IMR-90 (cell line): ENCODE measurements around the gene UST.

Source experiments
- CTCF ChIP-seq: conservative IDR thresholded peaks from 2 replicates; pipeline ENCODE4 v1.5.1; 2012; ENCODE audit warnings: mild to moderate bottlenecking, low read depth, low read length, improper control_type of control experiment
- MAFK ChIP-seq: IDR thresholded peaks from 2 replicates; pipeline ENCODE4 v1.6.1; 2012; ENCODE audit warnings: low read depth, low read length, improper control_type of control experiment
- POLR2A ChIP-seq: IDR thresholded peaks from 2 replicates; pipeline ENCODE4 v1.6.1; 2012; ENCODE audit warnings: mild to moderate bottlenecking, low read depth, low read length
- RAD21 ChIP-seq: IDR thresholded peaks from 2 replicates; pipeline ENCODE4 v1.6.1; 2012; ENCODE audit warnings: low read length, improper control_type of control experiment
- SMC3 ChIP-seq: fragments of 150-350 bp; IDR thresholded peaks from 2 replicates; pipeline ENCODE4 v1.6.1; 2016; ENCODE audit warnings: low read depth, mild to moderate bottlenecking, antibody characterized with exemption, low read length, moderate library complexity
- TF ChIP-seq, protein P1 (sequence below): fragments of 150-350 bp; IDR thresholded peaks from 2 replicates; pipeline ENCODE4 v1.6.1; 2017; ENCODE audit warnings: mild to moderate bottlenecking, antibody characterized with exemption, low read length, low read depth

DNA sequence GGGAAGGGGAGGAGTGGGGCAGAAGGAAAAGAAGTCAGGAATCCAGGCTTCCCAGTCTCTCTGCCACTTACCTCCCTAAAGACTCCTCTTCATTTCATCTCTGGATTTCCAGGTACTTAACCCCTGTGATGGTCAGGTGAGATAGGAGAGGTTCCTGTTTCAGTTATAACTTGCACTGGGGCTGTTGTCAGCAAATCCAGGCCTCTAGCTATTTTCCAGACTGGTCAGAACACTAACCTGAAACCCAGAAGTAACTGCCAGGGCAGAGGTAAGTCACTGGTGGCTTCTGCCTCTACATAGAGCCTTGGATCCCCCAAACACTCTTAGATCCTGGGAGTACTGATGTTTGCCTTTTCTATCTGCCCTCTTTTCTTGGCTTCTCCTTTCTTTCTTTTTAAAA is 337.2 kb downstream of the UST start:
- TF ChIP-seq CTCF (no peak), POLR2A (no peak), MAFK (no peak), RAD21 (no peak), SMC3 (no peak)
- TF ChIP-seq, protein P1, sequence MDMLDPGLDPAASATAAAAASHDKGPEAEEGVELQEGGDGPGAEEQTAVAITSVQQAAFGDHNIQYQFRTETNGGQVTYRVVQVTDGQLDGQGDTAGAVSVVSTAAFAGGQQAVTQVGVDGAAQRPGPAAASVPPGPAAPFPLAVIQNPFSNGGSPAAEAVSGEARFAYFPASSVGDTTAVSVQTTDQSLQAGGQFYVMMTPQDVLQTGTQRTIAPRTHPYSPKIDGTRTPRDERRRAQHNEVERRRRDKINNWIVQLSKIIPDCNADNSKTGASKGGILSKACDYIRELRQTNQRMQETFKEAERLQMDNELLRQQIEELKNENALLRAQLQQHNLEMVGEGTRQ = no peak
